Eye (tissue), 1 donor: ENCODE results near the gene PRDM15.
A peak's percentile ranks its signal among the peaks of the same experiment; 100 is the strongest.

Experiments used
- DNase-seq: peaks from one replicate; pipeline ENCODE4 v3.0.0-alpha.2; 2015

Gene PRDM15

DNA sequence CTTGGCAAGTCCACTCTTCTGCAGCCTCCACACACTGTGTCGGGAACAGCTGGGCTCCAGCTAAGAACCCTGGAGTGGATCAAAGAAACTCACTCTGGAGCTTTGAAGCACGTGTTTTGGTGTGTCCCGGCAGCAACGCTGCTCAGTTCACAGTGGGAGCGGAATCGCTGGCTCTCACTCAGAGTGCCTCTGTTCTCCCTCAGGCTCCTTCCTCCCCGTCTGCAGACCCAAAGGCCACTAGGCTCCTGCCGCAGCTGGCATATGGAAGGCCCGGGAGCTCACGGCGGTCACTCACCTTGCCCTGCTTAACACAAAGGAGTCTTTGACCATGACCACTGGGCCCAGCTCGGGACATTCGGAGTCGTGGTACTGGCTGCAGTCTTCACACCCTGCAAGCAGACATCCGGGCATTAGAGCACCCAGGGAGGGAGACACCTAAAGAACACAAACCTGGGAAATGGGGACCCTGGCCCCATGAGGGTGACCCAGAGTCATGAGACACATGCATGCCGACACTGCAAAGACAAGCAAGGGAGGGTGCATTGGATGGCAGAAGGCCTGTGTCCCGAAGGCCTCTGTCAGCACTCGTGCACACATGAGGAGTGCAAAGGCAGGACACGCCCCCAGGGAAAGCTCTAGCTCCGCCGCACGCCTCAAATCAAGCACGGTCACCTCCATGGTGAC, 19.7 kb downstream of the PRDM15 start:
- DNase-seq, result no peak

DNA sequence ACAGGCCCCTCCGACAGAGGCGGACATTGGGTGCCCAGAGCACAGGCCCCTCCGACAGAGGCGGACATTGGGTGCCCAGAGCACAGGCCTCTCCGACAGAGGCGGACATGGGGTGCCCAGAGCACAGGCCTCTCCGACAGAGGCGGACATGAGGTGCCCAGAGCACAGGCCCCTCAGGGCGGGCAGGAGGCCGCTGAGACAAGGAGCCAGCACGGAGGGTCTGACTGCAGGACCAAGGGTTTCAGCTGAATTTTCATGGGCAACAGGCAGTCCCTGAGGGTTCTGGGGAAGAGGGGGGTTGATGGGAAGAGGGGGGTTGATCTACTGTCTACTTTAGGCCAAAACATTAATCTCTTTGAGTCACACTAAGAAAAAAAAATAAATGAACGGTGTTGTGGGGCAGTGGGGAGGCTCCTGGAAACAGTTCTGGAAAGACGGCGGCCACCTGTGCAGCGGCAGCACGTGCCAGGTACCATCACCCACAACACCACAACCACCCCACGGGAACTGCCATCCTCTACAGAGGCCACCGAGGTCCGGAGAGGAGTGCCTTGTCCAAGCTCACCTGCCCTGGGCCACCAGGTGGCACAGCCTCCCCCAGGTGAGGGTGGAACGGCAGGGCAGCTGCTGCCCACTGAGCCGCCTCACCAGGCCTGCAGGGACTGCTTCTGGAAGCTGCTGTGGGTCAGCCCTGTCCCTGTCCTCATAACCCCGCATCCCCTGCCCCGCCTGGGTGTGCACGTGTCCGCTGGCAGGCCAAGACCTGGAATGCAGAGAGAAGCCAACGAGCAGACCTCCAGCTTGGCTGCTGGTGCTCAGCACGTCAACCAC, 20.5 kb downstream of the PRDM15 start:
- DNase-seq, result no peak

DNA sequence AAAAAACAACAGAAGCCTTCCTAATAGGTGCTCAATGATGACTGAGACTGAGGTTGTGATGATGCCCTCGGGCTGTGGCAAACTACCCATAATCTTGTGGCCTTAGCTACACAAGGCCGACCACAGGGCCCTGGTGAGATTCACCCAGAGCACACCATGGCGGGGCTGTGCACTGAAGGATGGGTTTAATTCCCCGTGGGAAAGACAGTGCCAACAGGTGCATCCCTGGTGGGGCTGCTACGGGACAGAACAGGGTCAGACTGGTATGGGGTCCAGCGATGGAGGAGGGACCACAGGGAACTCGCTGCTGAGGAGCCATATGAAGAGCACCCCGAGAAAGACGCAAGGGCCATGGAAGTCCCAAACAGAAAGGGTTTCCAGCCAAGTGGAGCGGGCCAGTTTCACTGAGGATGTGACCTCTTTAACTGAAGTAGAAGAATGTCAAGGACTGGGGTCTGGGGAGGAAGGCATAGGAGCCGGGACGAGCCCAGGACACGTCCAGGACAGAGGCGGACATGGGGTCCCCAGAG, 21.3 kb downstream of the PRDM15 start:
- no peak for DNase-seq

DNA sequence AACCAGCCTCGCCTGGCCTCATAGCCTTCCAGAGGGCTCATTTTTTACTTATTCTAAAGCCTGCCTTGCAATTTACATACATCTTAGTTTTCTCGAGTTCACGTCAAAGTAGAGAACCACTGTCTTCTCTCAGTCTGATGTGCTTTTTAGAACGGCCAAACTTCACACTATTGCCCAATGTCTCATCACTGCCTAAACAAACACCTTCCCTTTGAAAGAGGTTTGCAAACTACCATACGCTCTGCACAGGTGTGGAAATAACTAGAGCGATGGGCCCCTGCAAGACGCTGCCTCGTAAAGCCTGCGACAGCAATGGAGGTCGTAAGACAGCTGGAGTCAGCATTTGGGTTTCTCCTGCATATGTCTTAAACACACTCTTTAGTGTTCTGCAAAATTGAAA, 22.6 kb downstream of the PRDM15 start:
- DNase-seq, result no peak

DNA sequence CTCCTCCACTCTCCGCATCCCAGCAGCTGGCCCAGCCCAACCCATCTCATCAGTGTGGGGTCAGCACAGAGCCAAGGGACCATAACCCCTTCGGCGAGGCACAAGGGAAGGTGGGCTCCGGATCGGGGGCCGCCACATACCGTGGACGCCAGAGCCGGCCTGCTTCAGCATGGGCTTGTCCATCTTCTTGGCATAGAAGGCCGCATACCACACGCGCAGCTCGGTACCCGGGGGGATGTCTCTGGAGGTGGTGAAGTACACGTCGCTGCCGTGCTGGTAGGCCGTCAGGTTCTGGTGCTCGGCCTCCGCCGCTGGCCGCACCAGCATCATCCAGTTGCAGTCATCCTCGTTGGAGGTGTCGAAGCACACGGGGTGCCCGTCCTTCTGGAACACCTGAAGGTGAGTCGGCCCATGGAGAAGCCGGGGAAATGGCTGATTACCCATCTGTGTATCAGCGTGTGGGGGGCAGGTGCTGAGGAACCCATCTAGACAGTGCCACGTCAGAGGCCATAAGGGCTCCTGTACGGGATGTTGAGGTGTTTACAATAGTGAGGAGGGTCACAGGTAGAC, 24.6 kb downstream of the PRDM15 start:
- DNase-seq, result no peak

DNA sequence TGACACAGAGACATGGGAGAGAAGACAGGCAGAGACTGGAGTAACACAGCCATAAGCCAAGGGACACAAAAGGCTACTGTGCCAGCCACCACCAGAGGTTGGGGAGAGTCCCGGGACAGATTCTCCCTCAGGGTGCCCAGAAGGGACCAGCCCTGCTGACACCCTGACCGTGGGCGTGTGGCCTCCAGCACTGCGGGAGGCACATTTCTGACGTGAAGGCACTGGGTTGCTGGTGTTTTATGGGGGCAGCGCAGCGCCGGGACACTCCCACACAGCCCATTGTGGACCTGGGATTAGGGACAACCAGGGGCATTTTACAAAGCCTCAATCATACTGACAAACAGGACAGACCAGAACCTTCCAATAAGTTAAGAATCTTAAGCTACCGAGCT, 26.2 kb downstream of the PRDM15 start:
- no peak for DNase-seq

DNA sequence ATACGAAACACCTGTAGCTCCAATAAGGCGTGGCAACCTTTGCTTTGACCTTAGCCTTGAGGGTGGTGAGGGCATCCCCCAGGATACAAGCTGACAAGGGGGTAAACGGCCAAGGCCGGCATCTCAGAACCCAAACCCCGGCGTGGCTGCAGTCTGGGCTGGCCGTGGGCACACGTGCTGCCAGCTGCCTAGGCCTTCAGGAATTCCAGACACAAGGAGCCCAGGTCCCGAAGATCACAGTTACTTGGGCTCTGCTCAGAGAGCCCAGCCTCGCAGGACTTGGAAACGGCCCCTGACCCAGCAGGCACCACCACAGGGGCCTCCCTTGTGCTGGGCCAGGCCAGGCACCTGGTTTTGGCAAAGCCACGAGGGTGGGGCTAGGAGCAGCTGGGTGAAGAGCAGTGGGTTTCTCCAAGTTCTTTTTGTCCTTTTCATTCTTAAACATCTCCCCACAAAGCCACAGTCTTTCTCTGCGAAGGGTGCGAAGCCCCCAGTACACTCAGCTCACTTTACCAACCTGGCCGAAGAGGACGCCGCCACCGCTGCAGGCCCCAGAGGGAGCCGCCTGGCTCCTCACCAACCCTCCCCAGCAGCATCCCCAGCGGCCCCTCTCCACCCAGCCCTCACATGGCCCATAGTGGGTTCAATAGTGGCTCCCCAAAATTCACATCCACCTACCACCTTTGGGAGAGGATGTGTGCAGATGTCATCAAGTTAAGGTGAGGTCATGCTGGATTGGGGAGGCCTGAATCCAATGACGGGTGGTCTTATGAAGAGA, 26.8 kb downstream of the PRDM15 start:
- DNase-seq, result no peak

DNA sequence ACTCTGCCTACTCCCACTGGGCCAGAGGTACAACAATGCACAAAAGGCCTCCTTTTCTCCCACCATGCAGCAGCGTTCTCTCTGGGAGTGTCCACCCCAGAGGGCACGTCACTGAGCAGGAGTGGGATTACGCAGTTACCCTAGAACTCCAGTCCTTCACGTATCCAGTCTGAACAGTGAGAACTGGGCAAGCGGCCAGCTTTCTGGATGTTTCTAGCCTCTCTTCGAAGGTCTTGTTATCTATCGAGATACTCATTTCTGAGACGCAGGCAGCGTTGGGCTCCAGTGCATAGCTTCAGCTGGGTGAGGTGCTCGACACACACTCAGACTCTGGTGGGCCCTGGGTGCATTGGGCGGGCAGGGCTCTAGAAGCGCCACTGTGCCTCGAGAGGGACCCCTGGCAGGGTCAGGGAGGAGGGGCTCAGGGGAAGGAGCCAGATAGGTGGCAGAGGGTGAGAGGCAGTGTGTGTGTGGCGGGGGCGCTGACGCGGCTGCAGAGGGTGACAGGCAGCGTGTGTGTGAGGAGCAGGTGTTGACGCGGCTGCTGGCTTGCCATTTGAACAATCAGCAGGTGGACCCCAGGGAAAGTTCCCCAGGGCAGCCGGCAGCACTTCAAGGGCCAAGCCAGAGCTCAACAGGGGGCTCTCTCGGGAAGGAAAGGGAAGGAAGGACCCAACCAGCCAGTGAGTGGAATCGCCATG, 27.9 kb downstream of the PRDM15 start:
- DNase-seq, result no peak

DNA sequence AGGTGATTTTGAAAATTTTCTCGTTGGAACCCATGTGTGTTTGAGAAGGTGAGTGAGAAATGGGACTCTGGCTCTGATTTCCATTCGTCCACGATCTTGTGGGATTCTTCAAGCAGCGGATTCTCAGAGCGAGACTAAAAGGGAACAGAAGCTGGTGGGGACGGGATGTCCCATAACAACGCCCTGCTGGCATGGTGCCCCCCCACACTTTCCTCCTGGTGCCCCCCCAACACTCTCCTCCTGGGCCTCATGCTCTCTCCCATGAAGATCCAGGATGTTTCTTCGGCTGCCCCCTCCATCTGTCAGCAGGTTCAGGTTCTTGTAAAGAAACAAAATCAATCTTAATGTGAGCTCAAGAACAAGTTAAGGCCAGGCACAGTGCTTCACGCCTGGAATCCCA, 29.1 kb downstream of the PRDM15 start:
- DNase-seq, result no peak

DNA sequence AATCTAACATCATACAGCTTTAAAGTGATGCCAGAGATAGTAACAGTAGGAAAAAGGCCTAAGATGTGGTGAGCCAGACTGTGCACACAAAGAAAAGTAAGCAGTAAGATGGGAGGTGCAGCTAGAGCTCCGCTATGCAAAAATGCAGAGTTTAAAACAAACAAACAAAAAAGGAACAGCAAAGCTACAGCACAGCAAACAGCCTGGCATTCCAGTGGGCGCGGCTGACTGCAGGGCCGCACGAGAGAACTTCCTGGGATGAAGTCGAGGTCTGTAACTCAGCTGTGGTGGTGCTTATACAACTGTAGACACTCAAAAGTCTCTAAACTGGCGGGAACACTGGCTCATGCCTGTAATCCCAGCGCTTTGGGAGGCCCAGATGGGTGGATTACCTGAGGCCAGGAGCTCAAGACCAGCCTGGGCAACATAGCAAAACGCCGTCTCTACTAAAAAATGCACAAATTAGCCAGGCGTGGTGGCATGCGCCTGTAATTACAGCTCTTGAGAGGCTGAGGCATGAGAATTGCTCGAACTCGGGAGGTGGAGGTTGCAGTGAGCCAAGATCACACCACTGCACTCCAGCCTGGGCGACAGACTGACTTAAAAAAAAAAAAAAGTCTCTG, 30.1 kb downstream of the PRDM15 start:
- no peak for DNase-seq

DNA sequence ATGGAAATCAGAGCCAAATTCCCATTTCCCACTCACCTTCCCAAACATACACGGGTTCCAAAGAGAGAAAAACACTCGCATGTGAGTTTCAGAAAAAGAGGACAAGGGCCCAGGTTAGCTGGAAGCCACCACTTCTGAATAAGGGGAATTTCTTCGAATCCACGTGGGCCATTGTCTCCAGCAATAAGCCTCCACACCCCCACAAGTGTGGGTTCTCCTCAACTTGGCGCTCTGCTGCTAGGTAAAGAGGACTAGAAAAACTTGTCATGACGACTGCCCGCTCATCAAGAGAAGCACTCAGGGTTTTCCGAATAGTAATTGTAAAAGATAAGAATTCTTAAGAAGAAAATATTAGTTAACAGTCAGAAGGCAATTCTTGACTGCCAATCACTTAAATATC, 30.6 kb downstream of the PRDM15 start:
- no peak for DNase-seq

DNA sequence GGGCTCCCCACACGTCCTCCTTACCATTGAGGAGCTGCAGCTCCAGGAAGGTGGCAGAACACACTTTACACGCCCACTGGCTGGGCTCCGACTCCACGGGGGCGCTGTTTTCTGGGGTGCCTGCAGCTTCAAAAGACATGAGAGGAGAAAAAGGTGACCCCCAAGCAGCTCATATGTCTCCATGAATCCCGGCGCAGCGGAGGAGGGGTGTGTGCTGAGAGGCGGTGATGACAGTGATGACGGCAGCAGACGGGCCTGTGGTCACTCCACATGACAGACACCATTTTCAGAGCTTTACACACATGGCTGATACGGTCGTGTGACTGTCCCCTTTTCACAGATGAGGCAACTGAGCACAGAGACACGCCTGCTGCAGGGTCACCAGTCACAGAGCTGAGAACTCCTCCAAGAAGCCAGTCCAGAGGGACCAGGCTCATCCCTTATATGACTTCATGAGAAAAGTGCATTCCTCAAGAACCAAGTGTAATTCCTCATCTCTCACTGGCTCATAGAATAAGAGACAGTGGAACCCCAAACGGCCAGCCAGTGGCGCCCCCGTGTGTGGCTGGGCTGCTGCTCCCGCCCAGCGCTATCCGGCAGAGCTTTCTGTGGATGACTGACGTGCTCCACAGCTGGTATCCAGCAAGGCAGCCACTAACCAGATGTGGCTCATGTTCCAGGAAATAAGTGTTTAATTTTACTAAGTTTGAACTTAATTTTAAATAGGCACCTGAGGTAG, 31.9 kb downstream of the PRDM15 start:
- DNase-seq, result no peak

DNA sequence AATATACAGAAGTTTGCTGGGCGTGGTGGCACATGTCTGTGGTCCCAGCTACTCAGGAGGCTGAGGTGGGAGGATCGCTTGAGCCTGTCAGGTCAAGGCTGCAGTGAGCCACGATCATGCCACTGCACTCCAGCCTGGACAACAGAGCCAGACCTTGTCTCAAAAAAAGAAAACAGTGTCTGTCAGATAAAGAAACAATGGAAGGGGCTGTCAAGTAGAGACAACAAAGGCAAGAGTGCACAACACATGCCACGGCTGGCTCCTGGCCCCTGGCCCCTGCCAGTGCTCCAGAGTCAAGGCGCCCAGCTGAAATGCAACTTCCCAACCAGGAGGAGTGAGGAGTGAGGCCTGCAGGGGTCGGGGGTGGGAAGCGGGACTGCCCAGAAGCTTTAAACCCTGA, 32.6 kb downstream of the PRDM15 start:
- no peak for DNase-seq

DNA sequence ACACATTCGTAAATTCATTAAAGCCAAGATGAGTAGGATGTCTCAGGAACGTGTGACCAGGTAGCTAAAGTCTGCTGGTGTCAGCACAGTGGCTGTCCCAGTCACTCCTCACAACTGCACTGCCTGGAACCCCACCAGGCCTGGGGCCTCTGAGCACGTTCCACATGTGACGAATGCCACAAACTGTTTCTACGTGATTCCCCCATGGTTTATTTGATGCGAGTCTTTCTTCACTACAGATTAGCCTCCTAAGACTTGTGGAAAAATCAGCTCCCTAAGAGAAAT, 33.2 kb downstream of the PRDM15 start:
- no peak for DNase-seq

DNA sequence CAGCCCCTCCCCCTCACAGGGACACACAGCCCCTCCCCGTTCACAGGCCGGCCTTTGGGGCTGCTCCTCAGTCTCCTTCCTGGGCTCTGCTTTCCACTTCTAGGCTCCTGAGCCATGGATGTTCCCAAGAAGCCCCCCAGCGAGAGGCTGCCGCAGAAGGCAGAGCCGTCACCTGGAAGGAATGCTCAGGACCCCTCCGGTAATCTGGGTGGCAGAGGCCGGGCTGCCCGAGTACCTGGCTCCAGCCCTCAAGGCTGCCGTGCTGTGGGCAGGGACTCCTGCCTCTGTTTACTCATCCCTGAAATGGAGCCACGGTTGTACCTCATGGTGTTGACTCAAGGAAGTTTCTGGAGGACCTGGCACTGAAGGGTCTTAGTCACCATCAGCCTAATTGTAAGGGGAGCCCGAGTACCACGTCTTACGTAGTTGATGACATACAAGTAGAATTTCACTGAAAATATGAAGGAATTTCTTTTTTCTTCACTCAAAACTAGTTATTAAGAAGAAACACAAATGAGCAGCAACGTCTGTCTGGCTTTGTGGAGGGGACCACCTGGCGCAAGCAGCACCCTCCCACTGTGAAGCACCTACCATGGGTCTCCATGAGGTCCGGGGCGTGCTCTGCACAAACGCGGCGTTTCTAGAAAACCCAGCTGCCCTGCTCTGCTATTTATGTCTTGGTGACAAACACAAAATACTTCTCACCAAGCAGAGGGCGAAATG, 33.7 kb downstream of the PRDM15 start:
- DNase-seq, result no peak

DNA sequence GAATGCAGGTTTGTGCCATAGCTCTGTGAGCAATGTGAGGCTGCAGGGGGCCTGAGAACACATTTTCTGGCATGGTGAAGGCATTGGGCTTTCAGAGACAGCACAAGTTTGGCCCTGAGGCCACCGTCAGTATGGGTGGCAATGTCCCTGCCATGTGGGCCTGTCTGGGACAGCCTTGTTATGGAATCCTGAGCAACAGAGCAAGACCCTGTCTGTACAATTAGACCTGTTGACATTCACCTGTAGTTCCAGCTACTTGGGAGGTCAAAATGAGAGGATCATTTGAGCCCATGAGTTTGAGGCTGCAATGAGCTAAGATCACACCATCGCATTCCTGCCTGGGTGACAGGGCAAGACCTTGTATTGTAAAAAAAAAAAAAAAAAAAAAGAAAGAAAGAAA, 35.6 kb downstream of the PRDM15 start:
- DNase-seq, result no peak

DNA sequence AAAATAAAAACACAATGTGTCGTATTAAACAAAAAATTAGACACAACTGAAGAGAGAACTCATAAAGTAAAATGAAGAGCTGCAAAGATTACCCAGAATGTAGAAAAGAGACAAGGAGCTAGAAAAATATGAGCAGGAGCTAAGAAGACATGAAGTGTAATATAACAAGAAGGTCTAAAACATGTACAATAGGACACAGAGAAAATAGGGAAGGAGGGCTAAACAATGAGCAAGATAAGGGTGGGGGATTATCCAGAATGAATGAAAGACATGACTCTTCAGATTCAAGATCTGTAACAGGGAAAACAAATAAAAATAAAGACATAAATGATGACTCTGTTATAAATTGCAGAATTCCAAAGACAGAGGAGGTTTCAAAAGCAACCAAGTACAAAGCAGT, 38.3 kb downstream of the PRDM15 start:
- DNase-seq, result no peak

DNA sequence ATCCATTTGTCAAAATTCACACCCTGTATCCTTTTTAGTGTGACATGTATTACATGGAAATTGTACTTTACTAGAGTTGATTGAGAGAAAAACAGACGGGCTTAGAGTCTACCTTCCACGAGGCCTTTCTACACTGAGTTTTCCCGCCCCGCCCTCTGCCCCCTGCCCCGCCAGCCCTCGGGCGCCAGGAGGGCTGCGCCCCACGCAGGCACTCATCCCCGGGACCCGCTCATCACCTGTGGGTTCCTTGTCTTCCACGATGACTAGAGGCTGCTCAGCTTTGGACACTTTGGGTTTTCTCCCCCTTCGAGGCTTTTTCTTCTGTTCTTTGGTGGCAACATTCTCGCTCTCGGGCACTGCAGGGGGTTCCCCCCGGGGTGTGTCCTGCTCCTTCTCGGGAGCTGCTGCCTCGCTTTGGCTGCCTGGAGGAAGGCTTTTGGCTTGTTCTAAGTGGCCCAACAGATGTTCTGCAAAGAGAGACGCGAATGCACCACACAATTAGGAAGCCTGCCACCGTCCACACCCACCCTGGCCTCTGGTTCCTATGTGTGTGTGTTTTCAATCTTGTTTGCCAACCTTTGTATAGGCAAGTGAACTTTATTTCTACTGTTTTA, 39.6 kb downstream of the PRDM15 start:
- no peak for DNase-seq

DNA sequence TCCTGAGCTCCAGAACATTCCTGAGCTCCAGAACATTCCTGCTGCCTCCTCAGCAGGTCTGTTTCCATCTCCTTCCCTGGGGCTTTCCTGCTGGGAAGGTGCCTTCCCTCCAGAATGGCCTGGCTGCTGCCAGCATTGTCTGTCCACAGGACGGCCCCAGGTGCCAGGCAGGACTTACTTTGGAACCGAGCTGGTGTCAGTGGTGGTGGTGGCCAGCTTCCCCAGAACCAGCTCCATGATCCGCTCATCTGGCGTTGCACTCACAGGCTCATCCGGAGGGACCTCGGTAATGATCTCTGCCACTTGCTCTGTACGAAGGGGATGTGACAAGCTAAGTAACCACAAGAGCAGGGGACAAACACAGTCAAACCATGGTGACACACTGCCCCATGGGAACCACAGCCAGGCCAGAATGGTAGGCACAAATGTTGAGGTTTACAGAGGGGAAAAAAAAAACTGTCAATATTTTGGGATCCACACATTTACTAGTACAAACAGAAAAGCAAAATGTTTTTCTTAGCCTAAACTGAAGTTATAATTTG, 41.3 kb downstream of the PRDM15 start:
- DNase-seq, result peak; percentile 33
